ENCODE data around the gene PDLIM7. TPM values are rescaled to one million over a fixed set of nuclear protein-coding genes. Genes with fewer than 3 reads are reported as not detected.

Gene PDLIM7
- polyA plus RNA-seq, 1 of the 3 experiments (the other 2 are of a cell fraction): 206 TPM

GRCh38 chr5:177493795-177494345, 3.5 kb downstream of the PDLIM7 start:
- DNase-seq: no peak
- peak overlapping the region; percentile 94 for H3K4me2 ChIP-seq
- peak overlapping the region; percentile 80 to 94 for H3K27ac ChIP-seq (ENCODE audit: low read depth in 2 of 2, low read length in 1 of 2)
- H3F3A ChIP-seq (replicated peaks; ENCODE audit: insufficient read depth): peaks cover 20% of the 10 kb centered on the region
- H3K9ac ChIP-seq: peak overlapping the region; percentile 66; the same call in 1 of the 2 replicates
- WGBS (ENCODE audit: low lambda C conversion rate): 85% methylated on average over 5 of the region's 5 CpGs
- H2AFZ ChIP-seq (ENCODE audit: low read depth): no peak overlapping the region
- CTCF ChIA-PET: interaction anchor here (1.1 to 15.9 kb wide), 6 partner anchors 16 to 103 kb away, joined by 4 to 228 read pairs (median 11); partner anchors contain the start of genes DBN1 and PRR7
- no peak overlapping the region; a peak in 1 of 4 replicates for H3K4me3 ChIP-seq (ENCODE audit: low read depth in 2 of 2, low read length in 1 of 2)
- peaks cover 70% of the 10 kb centered on the region for H4K20me1 ChIP-seq (ENCODE audit: insufficient read depth)
- H3K79me2 ChIP-seq (ENCODE audit: insufficient read depth): peaks cover 71% of the 10 kb centered on the region
- H3K9me2 ChIP-seq: no peaks in the 10 kb centered on the region
- POLR2A ChIA-PET: interaction anchor here (1.1 to 6.7 kb wide), 3 partner anchors 16 to 23 kb away, joined by 3 to 43 read pairs (median 39); no protein-coding TSS in a partner anchor
- H3K9me3 ChIP-seq: no peaks in the 10 kb centered on the region
- peaks cover 33 to 49% of the 10 kb centered on the region in 2 experiments; a peak in 3 of 4 replicates for H3K4me1 ChIP-seq (ENCODE audit: control insufficient read depth in 1 of 2, insufficient read depth in 2 of 2, low read depth in 1 of 2, low read length in 1 of 2)
- TF ChIP-seq RCOR1 (IDR thresholded peaks at IDR 0.05; ENCODE audit: low read length) (no peak), GABPA (IDR thresholded peaks at IDR 0.05; ENCODE audit: low read depth) (no peak), ZBTB33 (IDR thresholded peaks at IDR 0.05; ENCODE audit: borderline replicate concordance, low read depth) (0 out of 2 replicates have a peak, but pooled peaks have one; percentile 8), CHD2 (IDR thresholded peaks at IDR 0.05; ENCODE audit: low read length, partially characterized antibody) (no peak), CTCF (IDR thresholded peaks at IDR 0.05) (no peak), RFX5 (IDR thresholded peaks at IDR 0.05; ENCODE audit: low read length) (no peak), FOXJ3 (CRISPR knock-in tag; IDR thresholded peaks at IDR 0.05) (no peak)
- H3K27me3 ChIP-seq (ENCODE audit: insufficient read depth): no peaks in the 10 kb centered on the region
- peaks cover 31 to 43% of the 10 kb centered on the region in 2 experiments for H3K36me3 ChIP-seq (replicated peaks in 1 of 2; ENCODE audit: control insufficient read depth in 1 of 2, insufficient read depth in 2 of 2, low read length in 1 of 2)

GRCh38 chr5:177492841-177493240, 4.6 kb downstream of the PDLIM7 start:
- TF ChIP-seq POLR2AphosphoS5 (IDR thresholded peaks at IDR 0.05; ENCODE audit: low read depth, low read length): no peak
- TF ChIP-seq IRF3 (IDR thresholded peaks at IDR 0.05; ENCODE audit: low read depth, low read length): no peak
- TF ChIP-seq CTCF (IDR thresholded peaks at IDR 0.05): no peak
- no peak for TF ChIP-seq PBX3 (IDR thresholded peaks at IDR 0.05)
- H3K27me3 ChIP-seq (ENCODE audit: insufficient read depth): no peaks in the 10 kb centered on the region
- peaks cover 33 to 41% of the 10 kb centered on the region in 2 experiments; a peak in 3 of 4 replicates for H3K4me1 ChIP-seq (ENCODE audit: control insufficient read depth in 1 of 2, insufficient read depth in 2 of 2, low read depth in 1 of 2, low read length in 1 of 2)
- H3K9ac ChIP-seq: no peak overlapping the region
- 70% methylated on average over 5 of the region's 7 CpGs for WGBS (ENCODE audit: low lambda C conversion rate)
- H3K27ac ChIP-seq (ENCODE audit: low read depth in 2 of 2, low read length in 1 of 2): peak overlapping the region; percentile 80 to 94; a peak in 3 of 4 replicates
- POLR2A ChIA-PET: interaction anchor here (5.9 to 6.7 kb wide), 2 partner anchors 15 to 22 kb away, joined by 39 to 43 read pairs; no protein-coding TSS in a partner anchor
- H3K4me3 ChIP-seq (ENCODE audit: low read depth in 2 of 2, low read length in 1 of 2): no peak overlapping the region
- no peak for DNase-seq
- H3K9me3 ChIP-seq: no peaks in the 10 kb centered on the region
- CTCF ChIA-PET: interaction anchor here (0.9 to 15.9 kb wide), 7 partner anchors 8 to 105 kb away, joined by 3 to 228 read pairs (median 13); partner anchors contain the start of genes DBN1 and PRR7
- no peak overlapping the region for H2AFZ ChIP-seq (ENCODE audit: low read depth)
- peaks cover 39 to 49% of the 10 kb centered on the region in 2 experiments for H3K36me3 ChIP-seq (replicated peaks in 1 of 2; ENCODE audit: control insufficient read depth in 1 of 2, insufficient read depth in 2 of 2, low read length in 1 of 2)
- H3K9me2 ChIP-seq: no peaks in the 10 kb centered on the region
- H3F3A ChIP-seq (replicated peaks; ENCODE audit: insufficient read depth): peaks cover 27% of the 10 kb centered on the region
- H4K20me1 ChIP-seq (ENCODE audit: insufficient read depth): peaks cover 80% of the 10 kb centered on the region
- peak overlapping the region; percentile 94; the same call in 1 of the 2 replicates for H3K4me2 ChIP-seq
- H3K79me2 ChIP-seq (ENCODE audit: insufficient read depth): peaks cover 71% of the 10 kb centered on the region
